Fibroblast of lung (primary cell): ENCODE measurements around the gene CHAD.

Experiments used
- EZH2 ChIP-seq: IDR thresholded peaks from 2 replicates; pipeline ENCODE4 v1.5.1; 2012; ENCODE audit warnings: low read length, control low read depth, mild to moderate bottlenecking; ENCODE audit errors: missing control alignments
- TF ChIP-seq, protein P1 (sequence below), 2 donors: IDR thresholded peaks in 1 of 2; conservative IDR thresholded peaks in 1 of 2; 1 replicate in 1 of 2; 2 replicates in 1 of 2; pipeline ENCODE4 v1.5.1; 2011 to 2012; ENCODE audit warnings: low read length in 2 of 2, control low read depth in 1 of 2, inconsistent platforms in 1 of 2, low read depth in 1 of 2, mild to moderate bottlenecking in 1 of 2

- TF ChIP-seq, protein P1, sequence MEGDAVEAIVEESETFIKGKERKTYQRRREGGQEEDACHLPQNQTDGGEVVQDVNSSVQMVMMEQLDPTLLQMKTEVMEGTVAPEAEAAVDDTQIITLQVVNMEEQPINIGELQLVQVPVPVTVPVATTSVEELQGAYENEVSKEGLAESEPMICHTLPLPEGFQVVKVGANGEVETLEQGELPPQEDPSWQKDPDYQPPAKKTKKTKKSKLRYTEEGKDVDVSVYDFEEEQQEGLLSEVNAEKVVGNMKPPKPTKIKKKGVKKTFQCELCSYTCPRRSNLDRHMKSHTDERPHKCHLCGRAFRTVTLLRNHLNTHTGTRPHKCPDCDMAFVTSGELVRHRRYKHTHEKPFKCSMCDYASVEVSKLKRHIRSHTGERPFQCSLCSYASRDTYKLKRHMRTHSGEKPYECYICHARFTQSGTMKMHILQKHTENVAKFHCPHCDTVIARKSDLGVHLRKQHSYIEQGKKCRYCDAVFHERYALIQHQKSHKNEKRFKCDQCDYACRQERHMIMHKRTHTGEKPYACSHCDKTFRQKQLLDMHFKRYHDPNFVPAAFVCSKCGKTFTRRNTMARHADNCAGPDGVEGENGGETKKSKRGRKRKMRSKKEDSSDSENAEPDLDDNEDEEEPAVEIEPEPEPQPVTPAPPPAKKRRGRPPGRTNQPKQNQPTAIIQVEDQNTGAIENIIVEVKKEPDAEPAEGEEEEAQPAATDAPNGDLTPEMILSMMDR (conservative IDR thresholded peaks at IDR 0.05 in 1 of 2, IDR thresholded peaks at IDR 0.05 in 1 of 2; ENCODE audit: low read depth in 1 of 2, low read length in 2 of 2), result no peak
- TF ChIP-seq EZH2, result no peak
Measured at GRCh38 chr17:50469671-50470305, 1.1 kb upstream of the CHAD start.
